ENCODE results near the gene CSTPP1.
"Not testable (repeated sequence)": the region's sequence is repeated elsewhere in the genome, so short reads cannot be mapped to it uniquely, and the experiment has no call there.

Gene CSTPP1

GRCh38 chr11:47055534-47055933, 119.0 kb downstream of the CSTPP1 start:
- DNase-seq: no peak

GRCh38 chr11:47056261-47056915, 119.8 kb downstream of the CSTPP1 start:
- no peak for DNase-seq

- no peak for DNase-seq
Measured at GRCh38 chr11:47057365-47057764, 120.8 kb downstream of the CSTPP1 start.

GRCh38 chr11:47060807-47061206, 124.2 kb downstream of the CSTPP1 start:
- DNase-seq: no peak

- DNase-seq: no peak
Measured at GRCh38 chr11:47061429-47062178, 125.0 kb downstream of the CSTPP1 start.

- no peak for DNase-seq
Measured at GRCh38 chr11:47062736-47063135, 126.2 kb downstream of the CSTPP1 start.

- no peak for DNase-seq
Measured at GRCh38 chr11:47067401-47067800, 130.8 kb downstream of the CSTPP1 start.

GRCh38 chr11:47070769-47071168, 134.2 kb downstream of the CSTPP1 start:
- no peak for DNase-seq

GRCh38 chr11:47071341-47071740, 134.8 kb downstream of the CSTPP1 start:
- DNase-seq: no peak

GRCh38 chr11:47071791-47072261, 135.3 kb downstream of the CSTPP1 start:
- no peak for DNase-seq

GRCh38 chr11:47078751-47079521, 142.4 kb downstream of the CSTPP1 start:
- no peak for DNase-seq

- not testable (repeated sequence) for DNase-seq
Measured at GRCh38 chr11:47080775-47081174, 144.2 kb downstream of the CSTPP1 start.

- no peak for DNase-seq
Measured at GRCh38 chr11:47083913-47084312, 147.4 kb downstream of the CSTPP1 start.

- DNase-seq: no peak
Measured at GRCh38 chr11:47087801-47088200, 151.2 kb downstream of the CSTPP1 start.

- no peak for DNase-seq
Measured at GRCh38 chr11:47093541-47093940, 157.0 kb downstream of the CSTPP1 start.

GRCh38 chr11:47096871-47097270, 160.3 kb downstream of the CSTPP1 start:
- not testable (repeated sequence) for DNase-seq

GRCh38 chr11:47098223-47098622, 161.7 kb downstream of the CSTPP1 start:
- not testable (repeated sequence) for DNase-seq

- no peak for DNase-seq
Measured at GRCh38 chr11:47099214-47099917, 162.8 kb downstream of the CSTPP1 start.

GRCh38 chr11:47099918-47100315, 163.4 kb downstream of the CSTPP1 start:
- no peak for DNase-seq

GRCh38 chr11:47101406-47101805, 164.8 kb downstream of the CSTPP1 start:
- DNase-seq: no peak

GRCh38 chr11:47104261-47104950, 167.8 kb downstream of the CSTPP1 start:
- DNase-seq: no peak

GRCh38 chr11:47105541-47105940, 169.0 kb downstream of the CSTPP1 start:
- no peak for DNase-seq
